Neuron (in vitro differentiated cells): ENCODE results near the gene PEAK1.
"Not testable (repeated sequence)": the region's sequence is repeated elsewhere in the genome, so short reads cannot be mapped to it uniquely, and the experiment has no call there.

Experiments used
- H2AFZ ChIP-seq: one replicate; pipeline ENCODE4 v1.6.1; 2013; ENCODE audit warnings: low read depth, mild to moderate bottlenecking, inconsistent platforms, low read length, moderate library complexity
- H3K27me3 ChIP-seq: one replicate; pipeline ENCODE4 v1.6.1; 2013; ENCODE audit warnings: low read length; ENCODE audit not compliant: insufficient read depth
- H3K36me3 ChIP-seq: one replicate; pipeline ENCODE4 v1.6.1; 2013; ENCODE audit warnings: low read length; ENCODE audit not compliant: insufficient read depth
- H3K4me1 ChIP-seq: one replicate; pipeline ENCODE4 v1.6.1; 2013; ENCODE audit warnings: low read length; ENCODE audit not compliant: insufficient read depth
- H3K4me3 ChIP-seq: 2 replicates; pipeline ENCODE4 v1.5.1; 2013; ENCODE audit warnings: mild to moderate bottlenecking, low read length, moderate library complexity
- H3K9me3 ChIP-seq: one replicate; pipeline ENCODE4 v1.6.1; 2013; ENCODE audit warnings: low read length

The PEAK1 gene

DNA sequence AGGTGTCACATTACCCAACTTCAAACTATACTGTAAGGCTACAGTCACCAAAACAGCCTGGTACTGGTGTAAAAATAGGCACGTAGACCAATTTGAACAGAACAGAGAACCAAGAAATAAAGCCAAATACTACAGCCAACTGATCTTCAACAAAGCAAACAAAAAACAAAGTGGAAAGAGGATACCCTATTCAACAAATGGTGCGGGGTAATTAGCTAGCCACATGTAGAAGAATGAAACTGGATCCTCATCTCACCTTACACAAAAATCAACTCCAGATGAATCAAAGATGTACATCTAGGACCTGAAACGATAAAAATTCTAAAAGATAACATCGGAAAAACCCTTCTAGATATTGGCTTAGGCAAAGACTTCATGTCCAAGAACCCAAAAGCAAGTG is 13.1 kb downstream of the PEAK1 start:
- Histone ChIP-seq H2AFZ (no peak overlapping the region), H3K4me3 (no peak overlapping the region), H3K9me3 (no peaks in the 10 kb centered on the region), H3K27me3 (no peaks in the 10 kb centered on the region), H3K36me3 (no peaks in the 10 kb centered on the region), H3K4me1 (peaks cover 6% of the 10 kb centered on the region)

DNA sequence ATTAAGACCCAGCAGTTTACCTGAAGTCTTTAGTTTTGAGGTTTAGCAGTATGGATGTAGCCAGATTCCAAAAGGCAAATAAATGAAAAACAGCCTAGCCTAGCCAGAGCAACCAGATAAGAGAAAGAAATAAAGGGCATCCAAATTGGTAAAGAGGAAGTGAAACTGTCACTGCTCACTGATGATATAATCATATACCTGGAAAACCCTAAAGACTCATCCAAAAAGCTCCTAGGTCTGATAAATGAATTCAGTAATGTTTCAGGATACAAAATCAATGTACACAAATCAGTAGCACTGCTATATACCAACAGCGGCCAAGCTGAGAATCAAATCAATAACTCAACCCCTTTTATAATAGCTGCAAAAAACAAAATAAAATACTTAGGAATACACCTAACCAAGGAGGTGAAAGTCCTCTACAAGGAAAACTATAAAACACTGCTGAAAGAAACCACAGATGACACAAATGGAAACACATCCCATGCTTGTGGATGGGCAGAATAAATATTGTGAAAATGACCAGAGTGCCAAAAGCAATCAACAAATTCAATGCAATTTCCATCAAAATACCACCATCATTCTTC is 13.6 kb downstream of the PEAK1 start:
- not testable (repeated sequence) for H3K36me3 ChIP-seq, H3K4me3 ChIP-seq, H3K27me3 ChIP-seq, H2AFZ ChIP-seq, H3K4me1 ChIP-seq, H3K9me3 ChIP-seq

DNA sequence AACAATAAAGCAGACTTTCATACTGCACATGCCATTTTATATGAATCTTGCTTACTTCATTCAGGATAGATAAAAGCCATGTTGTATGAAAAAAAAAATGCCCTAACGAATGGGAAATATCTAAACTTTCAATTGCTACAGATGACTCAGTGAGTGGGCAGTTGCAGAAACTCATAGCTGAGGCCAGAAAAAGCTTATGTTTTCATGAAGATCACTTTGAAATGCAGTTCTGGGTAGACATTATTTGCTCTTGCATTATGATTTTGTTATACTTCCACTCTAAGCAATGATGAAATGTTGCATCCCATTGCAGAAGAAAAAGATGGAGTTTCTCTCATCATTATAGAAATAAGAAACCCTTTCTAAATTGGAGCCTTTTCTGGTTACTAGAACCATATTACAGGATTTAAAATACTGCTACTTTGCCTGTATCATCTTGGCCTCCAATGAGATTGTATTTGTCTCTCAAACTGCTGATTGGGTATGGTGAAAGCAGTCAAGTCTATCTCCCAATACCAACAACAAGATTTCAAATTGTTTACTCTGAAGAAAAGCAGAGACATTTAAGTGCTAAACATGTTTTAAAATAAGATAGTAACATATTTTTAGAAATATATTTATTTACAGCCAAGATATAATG is 17.0 kb downstream of the PEAK1 start:
- no peaks in the 10 kb centered on the region for H3K27me3 ChIP-seq
- no peaks in the 10 kb centered on the region for H3K36me3 ChIP-seq
- H2AFZ ChIP-seq = no peak overlapping the region
- H3K4me3 ChIP-seq = no peak overlapping the region
- H3K9me3 ChIP-seq = no peaks in the 10 kb centered on the region
- H3K4me1 ChIP-seq = peaks cover 6% of the 10 kb centered on the region

DNA sequence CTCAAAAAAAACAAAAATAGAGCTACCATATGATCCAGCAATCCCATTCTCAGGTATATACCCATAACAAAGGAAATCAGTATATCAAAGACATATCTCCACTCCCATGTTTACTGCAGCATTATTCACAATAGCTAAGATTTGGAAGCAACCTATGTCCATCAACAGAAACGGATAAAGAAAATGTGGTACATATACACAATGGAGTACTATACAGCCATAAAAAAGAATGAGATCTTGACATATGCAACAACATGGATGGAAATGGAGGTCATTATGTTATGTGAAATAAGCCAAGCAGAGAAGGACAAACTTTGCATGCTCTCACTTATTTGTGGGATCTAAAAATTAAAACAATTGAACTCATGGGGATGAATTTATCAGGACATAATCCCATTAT is 19.6 kb downstream of the PEAK1 start:
- H3K4me1 ChIP-seq = no peaks in the 10 kb centered on the region
- H3K9me3 ChIP-seq = no peaks in the 10 kb centered on the region
- H3K36me3 ChIP-seq = no peaks in the 10 kb centered on the region

DNA sequence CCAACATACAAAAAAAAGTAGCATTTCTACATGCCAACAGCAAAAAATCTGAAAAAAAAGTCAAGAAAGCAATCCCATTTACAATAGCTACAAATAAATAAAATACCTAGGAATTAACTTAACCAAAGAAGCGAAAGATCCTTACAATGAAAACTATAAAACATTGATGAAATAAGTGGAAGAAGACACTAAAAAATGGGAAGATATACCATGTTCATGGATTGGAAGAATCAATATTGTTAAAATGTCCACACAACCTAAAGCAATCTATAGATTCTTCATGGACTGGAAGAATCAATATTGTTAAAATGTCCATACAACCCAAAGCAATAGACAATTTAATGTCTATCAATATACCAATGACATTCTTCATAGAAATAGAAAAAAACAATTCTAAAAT is 21.0 kb downstream of the PEAK1 start:
- Histone ChIP-seq H3K4me1 (no peaks in the 10 kb centered on the region), H3K9me3 (no peaks in the 10 kb centered on the region), H2AFZ (no peak overlapping the region), H3K36me3 (no peaks in the 10 kb centered on the region), H3K27me3 (no peaks in the 10 kb centered on the region), H3K4me3 (no peak overlapping the region)

More for the DNA sequence above, 19.6 kb downstream of the PEAK1 start:
- no peaks in the 10 kb centered on the region for H3K27me3 ChIP-seq
- no peak overlapping the region for H2AFZ ChIP-seq
- H3K4me3 ChIP-seq = no peak overlapping the region

- Histone ChIP-seq H3K9me3 (no peaks in the 10 kb centered on the region), H2AFZ (no peak overlapping the region), H3K4me1 (no peaks in the 10 kb centered on the region), H3K36me3 (no peaks in the 10 kb centered on the region), H3K4me3 (no peak overlapping the region), H3K27me3 (no peaks in the 10 kb centered on the region)
Measured at GRCh38 chr15:77396692-77397091, 23.2 kb downstream of the PEAK1 start.

- no peak overlapping the region for H2AFZ ChIP-seq
- H3K9me3 ChIP-seq = no peaks in the 10 kb centered on the region
- no peaks in the 10 kb centered on the region for H3K36me3 ChIP-seq
- no peaks in the 10 kb centered on the region for H3K27me3 ChIP-seq
- no peak overlapping the region for H3K4me3 ChIP-seq
- H3K4me1 ChIP-seq = no peaks in the 10 kb centered on the region
Measured at GRCh38 chr15:77395013-77395774, 24.7 kb downstream of the PEAK1 start.

DNA sequence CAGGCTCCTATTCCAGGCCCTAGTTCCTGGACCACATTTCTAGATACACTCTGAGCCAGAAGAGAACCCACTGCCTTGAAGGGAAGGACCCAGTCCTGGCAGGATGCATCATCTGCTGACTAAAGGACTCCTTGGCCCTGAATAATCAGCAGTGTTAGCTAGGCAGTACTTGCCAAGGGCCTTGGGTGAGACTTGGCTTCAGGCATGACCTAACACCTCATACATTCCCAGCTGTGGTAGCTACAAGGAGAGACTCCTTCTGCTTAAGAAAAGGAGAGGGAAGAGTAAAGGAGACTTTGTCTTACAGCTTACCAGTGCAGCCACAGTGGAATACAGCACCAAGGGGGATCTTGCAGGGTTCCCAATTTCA is 26.4 kb downstream of the PEAK1 start:
- Histone ChIP-seq H2AFZ (no peak overlapping the region), H3K4me1 (no peaks in the 10 kb centered on the region), H3K27me3 (no peaks in the 10 kb centered on the region), H3K9me3 (no peaks in the 10 kb centered on the region), H3K36me3 (no peaks in the 10 kb centered on the region), H3K4me3 (no peak overlapping the region)

GRCh38 chr15:77392762-77393470 is 27.0 kb downstream of the PEAK1 start:
- Histone ChIP-seq H3K4me3 (no peak overlapping the region), H2AFZ (no peak overlapping the region), H3K27me3 (no peaks in the 10 kb centered on the region), H3K36me3 (no peaks in the 10 kb centered on the region), H3K9me3 (no peaks in the 10 kb centered on the region), H3K4me1 (no peaks in the 10 kb centered on the region)

GRCh38 chr15:77391372-77391951 is 28.4 kb downstream of the PEAK1 start:
- Histone ChIP-seq H3K27me3 (no peaks in the 10 kb centered on the region), H3K4me3 (no peak overlapping the region), H3K4me1 (no peaks in the 10 kb centered on the region), H2AFZ (no peak overlapping the region), H3K9me3 (no peaks in the 10 kb centered on the region), H3K36me3 (no peaks in the 10 kb centered on the region)

- H3K27me3 ChIP-seq = no peaks in the 10 kb centered on the region
- no peaks in the 10 kb centered on the region for H3K36me3 ChIP-seq
- no peaks in the 10 kb centered on the region for H3K4me1 ChIP-seq
- no peaks in the 10 kb centered on the region for H3K9me3 ChIP-seq
- no peak overlapping the region for H2AFZ ChIP-seq
- no peak overlapping the region for H3K4me3 ChIP-seq
Measured at GRCh38 chr15:77387365-77388105, 32.4 kb downstream of the PEAK1 start.

GRCh38 chr15:77386626-77387025 is 33.3 kb downstream of the PEAK1 start:
- H3K27me3 ChIP-seq = no peaks in the 10 kb centered on the region
- H3K4me1 ChIP-seq = no peaks in the 10 kb centered on the region
- H2AFZ ChIP-seq = no peak overlapping the region
- H3K36me3 ChIP-seq = no peaks in the 10 kb centered on the region
- H3K4me3 ChIP-seq = no peak overlapping the region
- H3K9me3 ChIP-seq = no peaks in the 10 kb centered on the region
